ENCODE measurements around the gene KIAA1549. TPM values are rescaled to one million over a fixed set of nuclear protein-coding genes. Genes with fewer than 3 reads are reported as not detected.

KIAA1549 gene
- total and polyA plus RNA-seq, 3 experiments from 2014 or later = 1.1 to 1.2 TPM; not detected in 1

GRCh38 chr7:138937484-138937883 lies 43.7 kb downstream of the KIAA1549 start:
- POLR2A ChIA-PET = no interaction called here
- H3K27ac Mint-ChIP-seq = no peak overlapping the region
- H3K4me1 Mint-ChIP-seq = no peaks in the 10 kb centered on the region
- CTCF ChIA-PET = no interaction called here
- H3K9me3 Mint-ChIP-seq = no peaks in the 10 kb centered on the region
- no peaks in the 10 kb centered on the region for H3K27me3 ChIP-seq (ENCODE audit: insufficient read depth, low read length, poor library complexity, severe bottlenecking)
- no peak overlapping the region for H3K4me3 Mint-ChIP-seq
- peaks cover 11 to 13% of the 10 kb centered on the region in 2 donors for H3K27me3 Mint-ChIP-seq
- no peaks in the 10 kb centered on the region for H3K9me3 ChIP-seq (ENCODE audit: low read length)
- H3K4me1 ChIP-seq (ENCODE audit: insufficient read depth, low read length) = no peaks in the 10 kb centered on the region
- H3K27ac ChIP-seq (ENCODE audit: low read depth, low read length) = no peak overlapping the region
- no peaks in the 10 kb centered on the region for H3K36me3 Mint-ChIP-seq
- H3K4me3 ChIP-seq (ENCODE audit: low read length) = no peak overlapping the region
- no peak for DNase-seq
- H3K36me3 ChIP-seq (ENCODE audit: insufficient read depth, low read length) = no peaks in the 10 kb centered on the region

- Mint-ChIP-seq H3K27ac (no peak overlapping the region), H3K4me3 (no peak overlapping the region), H3K36me3 (no peaks in the 10 kb centered on the region), H3K4me1 (no peaks in the 10 kb centered on the region), H3K9me3 (no peaks in the 10 kb centered on the region), H3K27me3 (peaks cover 7 to 12% of the 10 kb centered on the region in 2 donors)
- ChIA-PET CTCF (interaction anchor here (0.9 kb wide), 1 partner anchor 30 kb away, joined by 3 read pairs; no protein-coding TSS in a partner anchor), POLR2A (interaction anchor here (0.6 kb wide), 1 partner anchor 49 kb away, joined by 3 read pairs; no protein-coding TSS in a partner anchor)
- H3K9me3 ChIP-seq (ENCODE audit: low read length) = no peaks in the 10 kb centered on the region
- H3K27me3 ChIP-seq (ENCODE audit: insufficient read depth, low read length, poor library complexity, severe bottlenecking) = no peaks in the 10 kb centered on the region
- no peak for DNase-seq
- H3K4me1 ChIP-seq (ENCODE audit: insufficient read depth, low read length) = no peaks in the 10 kb centered on the region
- H3K27ac ChIP-seq (ENCODE audit: low read depth, low read length) = no peak overlapping the region
- no peak overlapping the region for H3K4me3 ChIP-seq (ENCODE audit: low read length)
- no peaks in the 10 kb centered on the region for H3K36me3 ChIP-seq (ENCODE audit: insufficient read depth, low read length)
Observed at GRCh38 chr7:138935465-138936011, 45.7 kb downstream of the KIAA1549 start.

GRCh38 chr7:138934861-138935260 lies 46.3 kb downstream of the KIAA1549 start:
- no peak overlapping the region for H3K27ac ChIP-seq (ENCODE audit: low read depth, low read length)
- DNase-seq = no peak
- ChIA-PET CTCF (no interaction called here), POLR2A (no interaction called here)
- H3K36me3 ChIP-seq (ENCODE audit: insufficient read depth, low read length) = no peaks in the 10 kb centered on the region
- Mint-ChIP-seq H3K9me3 (no peaks in the 10 kb centered on the region), H3K4me3 (no peak overlapping the region), H3K4me1 (no peaks in the 10 kb centered on the region), H3K27ac (no peak overlapping the region), H3K36me3 (no peaks in the 10 kb centered on the region), H3K27me3 (peaks cover 7 to 12% of the 10 kb centered on the region in 2 donors)
- H3K4me1 ChIP-seq (ENCODE audit: insufficient read depth, low read length) = no peaks in the 10 kb centered on the region
- H3K4me3 ChIP-seq (ENCODE audit: low read length) = no peak overlapping the region
- H3K27me3 ChIP-seq (ENCODE audit: insufficient read depth, low read length, poor library complexity, severe bottlenecking) = no peaks in the 10 kb centered on the region
- no peaks in the 10 kb centered on the region for H3K9me3 ChIP-seq (ENCODE audit: low read length)

DNA sequence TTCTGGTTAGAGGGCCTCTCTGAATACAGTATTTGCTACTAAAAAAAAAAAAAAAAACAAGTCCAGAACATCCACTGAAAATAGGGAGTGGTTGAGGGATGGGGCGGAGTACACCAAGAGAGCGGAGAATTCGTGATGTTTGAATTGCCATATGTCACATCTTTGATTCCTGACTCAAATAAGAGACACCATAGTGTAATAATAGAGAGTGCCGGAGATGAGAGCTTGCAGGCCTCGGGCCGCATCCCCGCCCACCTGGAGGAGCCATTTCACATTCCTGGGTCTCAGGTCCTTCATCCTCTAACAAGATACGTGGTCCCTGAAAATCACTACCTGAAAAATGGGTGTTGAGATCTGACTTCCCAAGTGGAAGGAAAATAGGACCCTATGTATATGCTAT lies 46.8 kb downstream of the KIAA1549 start:
- no peaks in the 10 kb centered on the region for H3K36me3 Mint-ChIP-seq
- Histone ChIP-seq H3K27ac (ENCODE audit: low read depth, low read length) (no peak overlapping the region), H3K36me3 (ENCODE audit: insufficient read depth, low read length) (no peaks in the 10 kb centered on the region), H3K9me3 (ENCODE audit: low read length) (no peaks in the 10 kb centered on the region), H3K27me3 (ENCODE audit: insufficient read depth, low read length, poor library complexity, severe bottlenecking) (no peaks in the 10 kb centered on the region), H3K4me1 (ENCODE audit: insufficient read depth, low read length) (no peaks in the 10 kb centered on the region), H3K4me3 (ENCODE audit: low read length) (no peak overlapping the region)
- peak overlapping the region in 1 of 8 donors; percentile 12 for H3K27ac Mint-ChIP-seq
- DNase-seq = no peak
- no peaks in the 10 kb centered on the region for H3K9me3 Mint-ChIP-seq
- H3K4me3 Mint-ChIP-seq = no peak overlapping the region
- H3K4me1 Mint-ChIP-seq = no peaks in the 10 kb centered on the region
- ChIA-PET POLR2A (no interaction called here), CTCF (no interaction called here)
- peaks cover 7 to 12% of the 10 kb centered on the region in 2 donors for H3K27me3 Mint-ChIP-seq

- CTCF ChIA-PET = no interaction called here
- H3K4me3 Mint-ChIP-seq = no peak overlapping the region
- H3K9me3 ChIP-seq (ENCODE audit: low read length) = no peaks in the 10 kb centered on the region
- no peak overlapping the region for H3K4me3 ChIP-seq (ENCODE audit: low read length)
- no peaks in the 10 kb centered on the region for H3K4me1 ChIP-seq (ENCODE audit: insufficient read depth, low read length)
- no peak for DNase-seq
- no peak overlapping the region for H3K27ac ChIP-seq (ENCODE audit: low read depth, low read length)
- no peaks in the 10 kb centered on the region for H3K27me3 ChIP-seq (ENCODE audit: insufficient read depth, low read length, poor library complexity, severe bottlenecking)
- no peaks in the 10 kb centered on the region for H3K9me3 Mint-ChIP-seq
- POLR2A ChIA-PET = no interaction called here
- no peaks in the 10 kb centered on the region for H3K4me1 Mint-ChIP-seq
- peaks cover 7 to 12% of the 10 kb centered on the region in 2 donors for H3K27me3 Mint-ChIP-seq
- H3K27ac Mint-ChIP-seq = no peak overlapping the region
- H3K36me3 Mint-ChIP-seq = peaks cover 0 to 2% (median 0%) of the 10 kb centered on the region in 3 donors
- H3K36me3 ChIP-seq (ENCODE audit: insufficient read depth, low read length) = no peaks in the 10 kb centered on the region
Observed at GRCh38 chr7:138932870-138933269, 48.3 kb downstream of the KIAA1549 start.

GRCh38 chr7:138932427-138932826 lies 48.8 kb downstream of the KIAA1549 start:
- H3K36me3 Mint-ChIP-seq = peaks cover 0 to 2% (median 0%) of the 10 kb centered on the region in 3 donors
- Histone ChIP-seq H3K4me3 (ENCODE audit: low read length) (no peak overlapping the region), H3K27ac (ENCODE audit: low read depth, low read length) (no peak overlapping the region), H3K27me3 (ENCODE audit: insufficient read depth, low read length, poor library complexity, severe bottlenecking) (no peaks in the 10 kb centered on the region), H3K36me3 (ENCODE audit: insufficient read depth, low read length) (no peaks in the 10 kb centered on the region), H3K9me3 (ENCODE audit: low read length) (no peaks in the 10 kb centered on the region), H3K4me1 (ENCODE audit: insufficient read depth, low read length) (no peaks in the 10 kb centered on the region)
- H3K4me1 Mint-ChIP-seq = no peaks in the 10 kb centered on the region
- no peak for DNase-seq
- no peak overlapping the region for H3K27ac Mint-ChIP-seq
- ChIA-PET POLR2A (no interaction called here), CTCF (no interaction called here)
- no peaks in the 10 kb centered on the region for H3K9me3 Mint-ChIP-seq
- no peak overlapping the region for H3K4me3 Mint-ChIP-seq
- peaks cover 7 to 12% of the 10 kb centered on the region in 2 donors for H3K27me3 Mint-ChIP-seq

DNA sequence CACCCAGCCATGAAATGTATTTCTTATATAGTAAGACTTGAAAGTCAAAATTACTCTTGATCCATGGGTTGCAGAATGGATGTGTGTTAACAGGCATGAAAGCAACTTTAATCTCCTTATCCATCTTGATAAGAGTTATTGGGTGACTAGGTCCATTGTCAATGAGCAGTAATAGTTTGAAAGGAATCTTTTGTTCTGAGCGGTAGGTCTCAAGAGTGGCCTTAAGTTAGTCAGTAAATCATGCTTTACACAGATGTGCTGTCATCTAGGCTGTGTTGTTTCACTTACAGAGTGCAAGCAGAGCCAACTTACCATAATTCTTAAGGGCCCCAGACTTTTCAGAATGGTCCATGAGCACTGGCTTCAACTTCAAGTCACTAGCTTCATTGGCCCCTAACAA lies 51.2 kb downstream of the KIAA1549 start:
- Histone ChIP-seq H3K27ac (ENCODE audit: low read depth, low read length) (no peak overlapping the region), H3K36me3 (ENCODE audit: insufficient read depth, low read length) (no peaks in the 10 kb centered on the region), H3K4me3 (ENCODE audit: low read length) (no peak overlapping the region), H3K9me3 (ENCODE audit: low read length) (no peaks in the 10 kb centered on the region), H3K4me1 (ENCODE audit: insufficient read depth, low read length) (no peaks in the 10 kb centered on the region), H3K27me3 (ENCODE audit: insufficient read depth, low read length, poor library complexity, severe bottlenecking) (no peaks in the 10 kb centered on the region)
- Mint-ChIP-seq H3K27me3 (peaks cover 5 to 12% of the 10 kb centered on the region in 2 donors), H3K9me3 (no peaks in the 10 kb centered on the region), H3K4me1 (no peaks in the 10 kb centered on the region), H3K36me3 (peaks cover 0 to 2% (median 0%) of the 10 kb centered on the region in 3 donors), H3K27ac (no peak overlapping the region), H3K4me3 (no peak overlapping the region)
- POLR2A ChIA-PET = no interaction called here
- DNase-seq = no peak
- CTCF ChIA-PET = no interaction called here

GRCh38 chr7:138926241-138926612 lies 55.0 kb downstream of the KIAA1549 start:
- Mint-ChIP-seq H3K4me1 (no peaks in the 10 kb centered on the region), H3K27ac (no peak overlapping the region), H3K4me3 (no peak overlapping the region), H3K9me3 (no peaks in the 10 kb centered on the region), H3K36me3 (peaks cover 0 to 2% (median 0%) of the 10 kb centered on the region in 3 donors), H3K27me3 (peaks cover 6 to 8% of the 10 kb centered on the region in 2 donors)
- DNase-seq = no peak
- H3K4me1 ChIP-seq (ENCODE audit: insufficient read depth, low read length) = no peaks in the 10 kb centered on the region
- no peaks in the 10 kb centered on the region for H3K27me3 ChIP-seq (ENCODE audit: insufficient read depth, low read length, poor library complexity, severe bottlenecking)
- no peaks in the 10 kb centered on the region for H3K36me3 ChIP-seq (ENCODE audit: insufficient read depth, low read length)
- no peaks in the 10 kb centered on the region for H3K9me3 ChIP-seq (ENCODE audit: low read length)
- ChIA-PET POLR2A (no interaction called here), CTCF (interaction anchor here (1.7 kb wide), 1 partner anchor 18 kb away, joined by 3 read pairs; no protein-coding TSS in a partner anchor)
- no peak overlapping the region for H3K27ac ChIP-seq (ENCODE audit: low read depth, low read length)
- no peak overlapping the region for H3K4me3 ChIP-seq (ENCODE audit: low read length)

Data from CD8-positive, alpha-beta memory T cell (primary cell).